Fibroblast of skin of left biceps (primary cell): ENCODE measurements around the gene ATP10A.

Source experiments
- DNase-seq, 2 experiments: peaks; one replicate each; pipeline ENCODE4 v3.0.0-alpha.2; 2013; ENCODE audit warnings: low read depth in 2 of 2

The ATP10A gene

GRCh38 chr15:25717457-25718168, 145.5 kb downstream of the ATP10A start:
- peak; percentile 77 to 81 for DNase-seq

GRCh38 chr15:25717127-25717456, 146.0 kb downstream of the ATP10A start:
- no peak for DNase-seq

DNA sequence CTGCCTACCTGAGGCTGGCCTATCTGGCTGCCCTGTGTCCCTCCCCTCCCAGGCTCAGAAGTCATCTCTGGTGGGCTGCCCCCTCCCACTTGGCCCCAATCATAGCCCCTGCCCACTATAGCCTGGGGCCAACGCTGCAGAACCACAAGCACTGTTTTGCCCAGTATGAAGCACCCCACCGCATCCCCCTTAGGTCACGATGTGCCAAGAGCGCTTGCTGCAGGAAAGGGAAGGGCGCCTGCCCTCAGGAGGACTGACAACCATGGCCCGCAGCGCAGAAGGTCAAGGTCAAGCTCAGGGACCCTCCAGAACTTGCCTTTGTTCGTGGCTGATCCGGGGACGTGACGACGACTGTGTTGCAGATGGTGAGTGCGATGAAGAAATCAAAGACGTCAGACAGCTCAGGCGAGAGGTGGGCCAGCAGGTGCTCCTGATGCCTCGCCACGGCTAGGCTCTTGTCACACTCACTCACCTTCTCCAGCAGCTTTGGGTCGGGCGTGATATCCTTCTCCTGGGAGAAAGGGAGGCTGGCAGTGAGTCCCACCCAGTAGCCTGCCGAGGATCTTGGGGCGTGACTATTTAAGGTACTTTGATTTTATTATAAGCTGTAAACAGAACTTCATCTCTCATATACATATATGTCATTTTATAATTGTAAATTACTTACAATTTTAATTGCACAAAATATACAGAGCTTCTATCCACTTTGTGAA, 146.6 kb downstream of the ATP10A start:
- no peak for DNase-seq

GRCh38 chr15:25715536-25716413, 147.4 kb downstream of the ATP10A start:
- no peak for DNase-seq

- no peak for DNase-seq
Observed at GRCh38 chr15:25714538-25714840, 148.6 kb downstream of the ATP10A start.

- no peak for DNase-seq
Observed at GRCh38 chr15:25713736-25714537, 149.2 kb downstream of the ATP10A start.

GRCh38 chr15:25712961-25713355, 150.2 kb downstream of the ATP10A start:
- DNase-seq, result no peak

DNA sequence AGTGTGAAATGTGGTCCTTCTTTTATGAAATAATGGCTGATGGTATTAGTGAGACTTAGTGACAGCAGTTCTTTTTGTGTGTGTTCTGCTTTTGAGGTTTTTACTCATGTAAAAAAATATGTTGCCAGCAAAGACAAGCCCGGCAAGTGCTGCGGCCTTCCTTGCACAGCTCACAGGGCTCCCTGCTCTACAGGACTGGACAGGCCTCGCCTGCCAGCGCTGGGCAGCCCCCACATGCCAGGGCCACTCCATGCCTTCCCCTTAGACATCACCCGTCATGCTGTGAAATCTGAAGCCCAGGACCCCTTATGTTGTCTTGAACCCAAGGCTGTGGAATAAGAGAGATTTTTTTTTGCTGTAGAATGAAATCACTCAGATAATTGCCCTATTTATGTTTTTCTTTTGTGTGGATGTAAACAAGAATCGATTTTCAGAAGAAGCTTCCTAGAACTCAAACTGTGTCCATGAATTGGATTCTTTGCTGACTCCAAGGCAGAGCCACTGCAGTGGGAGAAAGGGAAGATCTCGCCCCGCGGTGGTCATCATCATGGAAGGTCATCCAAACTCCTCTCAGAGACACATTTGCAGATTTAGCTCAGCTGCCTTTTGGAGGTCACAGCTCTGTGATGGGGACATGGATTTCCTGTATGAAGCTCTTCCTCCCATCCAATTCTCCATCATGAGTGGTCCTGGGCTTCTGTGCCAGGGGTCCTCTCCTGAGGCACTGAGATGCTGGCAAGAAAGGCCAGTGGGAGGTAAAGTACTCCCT, 150.8 kb downstream of the ATP10A start:
- no peak for DNase-seq

- no peak for DNase-seq
Observed at GRCh38 chr15:25711691-25712090, 151.4 kb downstream of the ATP10A start.

DNA sequence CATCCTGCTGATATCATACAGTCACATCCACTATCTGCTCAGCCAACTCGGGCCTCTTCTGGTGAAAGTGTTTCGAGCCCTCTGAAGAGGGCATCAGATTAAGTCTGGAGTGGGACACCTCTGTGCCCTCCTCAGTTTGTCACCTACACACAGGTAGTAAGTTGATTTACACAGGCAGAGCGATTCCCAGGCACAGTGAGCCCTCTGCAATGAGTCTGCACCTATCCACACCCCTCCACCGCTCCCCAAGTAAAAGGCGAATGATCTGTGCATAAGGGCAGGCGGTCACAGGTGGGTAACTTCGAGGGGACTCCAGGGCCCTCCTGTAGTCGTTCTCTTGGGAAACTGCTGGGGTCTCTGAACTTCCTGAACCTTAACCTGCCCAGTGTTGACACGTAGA, 152.0 kb downstream of the ATP10A start:
- no peak for DNase-seq

- DNase-seq, result no peak
Observed at GRCh38 chr15:25710184-25710583, 152.9 kb downstream of the ATP10A start.

GRCh38 chr15:25709437-25710159, 153.5 kb downstream of the ATP10A start:
- DNase-seq, result no peak

- DNase-seq, result no peak
Observed at GRCh38 chr15:25708391-25708790, 154.7 kb downstream of the ATP10A start.

- no peak for DNase-seq
Observed at GRCh38 chr15:25707656-25708365, 155.3 kb downstream of the ATP10A start.

DNA sequence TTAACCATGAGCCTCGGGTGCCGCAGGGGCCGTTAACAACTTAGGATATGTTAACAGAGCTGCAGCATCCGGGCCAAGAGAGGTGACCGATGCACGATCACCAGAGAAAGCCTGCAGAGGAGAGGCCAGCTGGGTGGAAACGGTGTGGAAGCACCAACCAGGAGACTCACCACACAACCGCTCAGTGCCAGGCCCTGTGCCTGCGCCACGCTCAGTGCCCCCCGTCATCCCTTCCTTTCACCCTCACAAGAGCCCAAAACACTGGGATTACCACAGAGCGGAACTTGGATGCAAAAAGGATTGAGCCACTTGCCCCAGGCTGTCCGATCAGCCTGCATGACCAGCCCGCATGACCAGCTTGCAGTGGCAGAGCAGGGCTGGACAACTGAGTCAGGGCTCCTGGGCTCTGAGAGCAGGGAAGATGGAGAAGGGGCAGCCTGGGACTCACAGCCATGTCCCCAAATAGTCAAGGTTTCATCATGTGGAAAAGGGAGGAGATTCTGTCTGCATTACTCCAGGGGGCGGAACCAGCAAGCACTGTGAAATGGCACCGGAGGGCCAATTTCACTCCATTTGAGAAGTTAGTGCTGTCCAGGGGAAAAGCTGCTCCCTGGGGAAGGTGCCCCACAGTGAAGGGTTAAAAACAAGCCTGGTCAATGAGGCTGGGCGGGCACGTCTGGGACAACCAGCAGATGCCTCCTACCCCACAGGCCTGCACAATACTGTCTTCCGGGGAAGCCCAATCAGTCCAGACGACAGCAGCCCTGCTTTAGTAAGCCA, 156.8 kb downstream of the ATP10A start:
- no peak for DNase-seq

DNA sequence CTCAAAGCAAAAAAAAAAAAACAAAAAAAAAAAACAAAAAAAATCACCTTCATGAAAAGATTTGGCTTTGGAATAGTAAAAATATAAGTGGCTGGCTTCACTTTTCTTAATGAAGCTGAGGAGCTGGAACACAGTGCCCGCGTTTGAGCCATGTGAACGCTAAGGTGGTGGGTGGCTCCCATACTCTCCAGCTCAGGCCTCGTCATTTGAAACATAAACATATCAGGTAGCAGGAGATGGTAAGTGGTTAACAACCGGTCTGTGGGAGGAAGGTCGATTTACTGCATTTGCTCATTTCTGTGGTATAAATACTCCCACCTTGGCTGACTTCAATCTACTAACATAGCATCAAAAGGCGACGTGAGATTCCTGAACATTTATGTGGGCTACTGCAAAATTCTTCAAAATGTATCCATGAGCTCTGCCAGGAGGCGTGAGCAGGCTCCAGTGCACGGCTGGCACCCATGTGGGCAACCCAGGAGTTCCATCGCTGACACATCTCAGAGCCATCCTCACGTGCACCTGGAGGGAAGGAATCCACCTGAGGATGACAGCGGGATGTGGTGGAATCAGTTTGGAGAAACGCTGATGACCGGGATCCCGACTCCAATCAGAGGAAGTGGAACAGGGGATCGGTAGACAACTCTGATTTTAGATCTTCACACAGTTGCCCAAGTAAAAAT, 157.6 kb downstream of the ATP10A start:
- DNase-seq, result no peak

GRCh38 chr15:25703726-25704125, 159.4 kb downstream of the ATP10A start:
- no peak for DNase-seq

DNA sequence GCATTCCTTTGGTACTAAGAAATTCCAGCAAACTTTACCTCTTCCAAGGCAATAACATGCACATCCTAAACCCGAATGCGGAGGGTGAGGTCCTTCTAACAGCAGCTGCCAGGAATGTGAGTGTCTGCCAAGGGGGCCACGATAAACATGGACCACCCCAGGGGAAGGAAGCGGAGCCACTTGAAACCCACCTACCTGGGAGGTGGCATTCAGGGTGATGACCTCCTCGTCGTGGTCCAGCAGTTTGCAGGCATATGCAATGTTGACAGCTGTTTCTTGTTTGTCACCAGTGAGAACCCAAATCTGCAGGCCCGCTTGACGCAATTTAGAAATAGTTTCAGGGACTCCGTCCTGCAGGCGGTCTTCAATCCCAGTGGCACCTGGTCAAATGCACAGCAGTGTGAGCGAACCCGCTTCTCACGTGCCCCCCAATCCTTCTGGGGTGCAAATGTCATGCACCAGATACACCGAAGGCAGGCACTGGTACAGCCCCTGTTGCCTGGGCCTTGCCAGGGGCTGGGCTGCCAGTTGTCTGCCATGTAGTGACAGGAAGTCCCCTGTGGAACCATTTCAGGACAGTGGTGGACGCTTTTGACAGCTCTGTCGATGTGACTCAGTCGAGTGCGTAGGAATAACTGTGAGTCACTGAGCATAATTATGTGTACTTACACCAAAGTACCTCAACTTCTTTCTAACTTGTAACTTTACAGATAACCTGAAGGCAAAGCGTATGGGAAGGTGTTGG, 161.2 kb downstream of the ATP10A start:
- no peak for DNase-seq
